ENCODE data around the gene TIMP2. TPM values are rescaled to one million over a fixed set of nuclear protein-coding genes. Genes with fewer than 3 reads are reported as not detected.

TIMP2 gene
- total and polyA plus RNA-seq, 2 of the 4 experiments (the other 2 are of a cell fraction), result 43.9 to 416 TPM

GRCh38 chr17:78865682-78866390 is 59.4 kb downstream of the TIMP2 start:
- H2BK15ac ChIP-seq (ENCODE audit: low read depth, low read length), result no peak overlapping the region
- no peak overlapping the region for H3K18ac ChIP-seq (ENCODE audit: low read depth, low read length)
- BruUV-seq (replicated peaks), result no TSS peak
- peak; percentile 48 for ATAC-seq (ENCODE audit: low read depth)
- peak overlapping the region; percentile 42; the same call in 1 of the 2 replicates for H3K14ac ChIP-seq (replicated peaks; ENCODE audit: low read depth, low read length)
- 36% methylated on average over 8 of the region's 19 CpGs; no CpG with 5 or more reads in 1 of the 2 experiments for WGBS, 2 experiments (ENCODE audit: extremely low coverage in 2 of 2, insufficient read length in 1 of 2)
- H3K23ac ChIP-seq (ENCODE audit: low read depth, low read length), result no peak overlapping the region
- peak overlapping the region; percentile 42 for H3K4me2 ChIP-seq (ENCODE audit: low read depth, low read length)
- peak overlapping the region; percentile 21; the same call in 1 of the 2 replicates for H3K27ac ChIP-seq (ENCODE audit: insufficient read depth, low read length)
- H4K20me1 ChIP-seq (ENCODE audit: insufficient read depth, low read length), result peaks cover 18% of the 10 kb centered on the region
- peaks cover 6% of the 10 kb centered on the region; the same call in 1 of the 2 replicates for H3K9me1 ChIP-seq (ENCODE audit: insufficient read depth, low read length)
- no peak overlapping the region for H2AFZ ChIP-seq (replicated peaks; ENCODE audit: low read length, poor library complexity)
- no peak overlapping the region; the same call in 1 of the 2 replicates for H2AK5ac ChIP-seq (ENCODE audit: low read depth, low read length)
- no peak overlapping the region for H4K5ac ChIP-seq (ENCODE audit: low read depth, low read length)
- H3K9me3 ChIP-seq (ENCODE audit: control insufficient read depth, insufficient read depth, low read length), result no peaks in the 10 kb centered on the region
- POLR2A ChIA-PET (ENCODE audit: unreplicated experiment), result interaction anchor here (0.6 kb wide), 1 partner anchor 88 kb away, joined by 3 read pairs; no protein-coding TSS in a partner anchor
- in situ Hi-C loops (cut with MboI; ENCODE audit: low sequenced_read_pairs) (loop anchor here (25.0 kb wide), 1 partner anchor 521 kb away; no protein-coding TSS in a partner anchor), dilution Hi-C loops (cut with HindIII; ENCODE audit: low sequenced_read_pairs, unreplicated experiment) (no loop called here), intact Hi-C loops (cut with micrococcal nuclease) (loop anchor here (1.0 to 2.0 kb wide), 3 partner anchors 59 to 105 kb away; partner anchors contain the start of gene TIMP2)
- H3K4me1 ChIP-seq (ENCODE audit: control insufficient read depth, insufficient read depth, low read length), result peaks cover 18% of the 10 kb centered on the region
- H4K8ac ChIP-seq (ENCODE audit: low read depth in 2 of 2, low read length in 2 of 2), result peak overlapping the region in 1 of 2 experiments; percentile 24; a peak in 1 of 4 replicates
- H3K79me1 ChIP-seq (ENCODE audit: low read depth in 1 of 2, low read length in 2 of 2), result peaks cover 38 to 72% of the 10 kb centered on the region in 2 experiments
- H3K27me3 ChIP-seq (ENCODE audit: control insufficient read depth, insufficient read depth, low read length), result no peaks in the 10 kb centered on the region
- H2BK120ac ChIP-seq (ENCODE audit: low read depth, low read length), result 0 out of 2 replicates have a peak overlapping the region, but pooled peaks have one; percentile 1
- H3K4ac ChIP-seq (ENCODE audit: low read depth, low read length), result peak overlapping the region; percentile 6; the same call in 1 of the 2 replicates
- DNase-seq, result peak; percentile 80
- no peak overlapping the region for H2BK20ac ChIP-seq (ENCODE audit: low read depth, low read length)
- H3K36me3 ChIP-seq (ENCODE audit: control insufficient read depth, insufficient read depth, low read length), result peaks cover 31% of the 10 kb centered on the region
- no peak overlapping the region for H3K56ac ChIP-seq (ENCODE audit: extremely low read depth, insufficient read depth, low read length)
- no peak overlapping the region for H2AK9ac ChIP-seq (replicated peaks; ENCODE audit: low read depth, low read length, poor library complexity)
- no peak overlapping the region for H3K9ac ChIP-seq (ENCODE audit: low read depth, low read length)
- CTCF ChIA-PET, result interaction anchor here (0.6 to 1.8 kb wide), 13 partner anchors 8 to 109 kb away, joined by 3 to 12 read pairs (median 4); no protein-coding TSS in a partner anchor
- H4K91ac ChIP-seq (ENCODE audit: insufficient read depth, low read depth, low read length), result no peak overlapping the region
- H3K4me3 ChIP-seq (ENCODE audit: insufficient read depth, low read depth, low read length), result no peak overlapping the region
- H2BK5ac ChIP-seq (ENCODE audit: low read depth, low read length, poor library complexity, severe bottlenecking), result peak overlapping the region; percentile 17
- no peak for TF ChIP-seq USF2 (IDR thresholded peaks at IDR 0.05; ENCODE audit: low read depth, low read length)
- TF ChIP-seq RFX5 (IDR thresholded peaks at IDR 0.05; ENCODE audit: low read depth, low read length), result no peak
- no peak for TF ChIP-seq FOS (IDR thresholded peaks at IDR 0.05; ENCODE audit: low read depth, low read length)
- peak; percentile 84 for TF ChIP-seq RAD21 (IDR thresholded peaks at IDR 0.05; ENCODE audit: low read length)
- no peak for TF ChIP-seq MAFK (IDR thresholded peaks at IDR 0.05; ENCODE audit: low read depth, low read length)
- TF ChIP-seq CEBPB (IDR thresholded peaks at IDR 0.05; ENCODE audit: low read depth, low read length), result no peak
- no peak for TF ChIP-seq CHD1 (IDR thresholded peaks at IDR 0.05; ENCODE audit: low read depth, low read length)
- TF ChIP-seq RCOR1 (IDR thresholded peaks at IDR 0.05; ENCODE audit: insufficient replicate concordance, low read length), result no peak
- TF ChIP-seq MAZ (IDR thresholded peaks at IDR 0.05; ENCODE audit: borderline replicate concordance, low read depth, low read length), result no peak; the same call in 1 of the 2 replicates
- TF ChIP-seq MXI1 (IDR thresholded peaks at IDR 0.05; ENCODE audit: borderline replicate concordance, low read depth, low read length), result no peak
- TF ChIP-seq POLR2A (IDR thresholded peaks at IDR 0.05; ENCODE audit: low read depth, low read length), result no peak
- no peak for TF ChIP-seq BHLHE40 (IDR thresholded peaks at IDR 0.05; ENCODE audit: low read depth, low read length)
- peak; percentile 78 for TF ChIP-seq SMC3 (IDR thresholded peaks at IDR 0.05; ENCODE audit: low read depth, low read length)
- TF ChIP-seq NFE2L2 (IDR thresholded peaks at IDR 0.05; ENCODE audit: low read depth, low read length), result no peak
- peak; percentile 81 for TF ChIP-seq CTCF (conservative IDR thresholded peaks at IDR 0.05; ENCODE audit: low read depth, low read length)
